Ishikawa (cell line): ENCODE results near the gene PORCN.

Experiments
- CEBPB ChIP-seq: IDR thresholded peaks from 2 replicates; pipeline ENCODE4 v1.6.1; 2012
- CREB1 ChIP-seq: IDR thresholded peaks from 2 replicates; pipeline ENCODE4 v1.6.1; 2012; ENCODE audit warnings: low read depth
- EGR1 ChIP-seq: IDR thresholded peaks from 2 replicates; pipeline ENCODE4 v1.6.1; 2012
- EP300 ChIP-seq: IDR thresholded peaks from 2 replicates; pipeline ENCODE4 v1.6.1; 2012; ENCODE audit warnings: borderline replicate concordance
- MAX ChIP-seq: IDR thresholded peaks from 2 replicates; pipeline ENCODE4 v1.6.1; 2012
- RAD21 ChIP-seq: IDR thresholded peaks from 2 replicates; pipeline ENCODE4 v1.6.1; 2012; ENCODE audit warnings: low read depth
- REST ChIP-seq: IDR thresholded peaks from 2 replicates; pipeline ENCODE4 v1.6.1; 2012; ENCODE audit warnings: low read depth, mild to moderate bottlenecking
- TAF1 ChIP-seq: IDR thresholded peaks from 2 replicates; pipeline ENCODE4 v1.6.1; 2012; ENCODE audit warnings: low read depth, mild to moderate bottlenecking
- TCF12 ChIP-seq: IDR thresholded peaks from 2 replicates; pipeline ENCODE4 v1.6.1; 2012; ENCODE audit warnings: low read depth
- USF1 ChIP-seq: IDR thresholded peaks from 2 replicates; pipeline ENCODE4 v1.6.1; 2012
- YY1 ChIP-seq: IDR thresholded peaks from 2 replicates; pipeline ENCODE4 v1.6.1; 2012; ENCODE audit warnings: low read depth
- ZBTB7A ChIP-seq: IDR thresholded peaks from 2 replicates; pipeline ENCODE4 v1.6.1; 2012; ENCODE audit warnings: low read depth

GRCh38 chrX:48531358-48531959, 22.7 kb downstream of the PORCN start:
- TF ChIP-seq YY1 (no peak), MAX (no peak), CEBPB (no peak), CREB1 (no peak), TAF1 (no peak), RAD21 (no peak), EGR1 (no peak), USF1 (no peak), REST (no peak), TCF12 (no peak), ZBTB7A (no peak), EP300 (no peak)
